SK-N-DZ (cell line): ENCODE data around the gene TRIM28.

Experiments used
- DNase-seq: peaks from one replicate; pipeline ENCODE4 v3.0.0-alpha.2; 2015; ENCODE audit warnings: low spot score

Gene TRIM28

DNA sequence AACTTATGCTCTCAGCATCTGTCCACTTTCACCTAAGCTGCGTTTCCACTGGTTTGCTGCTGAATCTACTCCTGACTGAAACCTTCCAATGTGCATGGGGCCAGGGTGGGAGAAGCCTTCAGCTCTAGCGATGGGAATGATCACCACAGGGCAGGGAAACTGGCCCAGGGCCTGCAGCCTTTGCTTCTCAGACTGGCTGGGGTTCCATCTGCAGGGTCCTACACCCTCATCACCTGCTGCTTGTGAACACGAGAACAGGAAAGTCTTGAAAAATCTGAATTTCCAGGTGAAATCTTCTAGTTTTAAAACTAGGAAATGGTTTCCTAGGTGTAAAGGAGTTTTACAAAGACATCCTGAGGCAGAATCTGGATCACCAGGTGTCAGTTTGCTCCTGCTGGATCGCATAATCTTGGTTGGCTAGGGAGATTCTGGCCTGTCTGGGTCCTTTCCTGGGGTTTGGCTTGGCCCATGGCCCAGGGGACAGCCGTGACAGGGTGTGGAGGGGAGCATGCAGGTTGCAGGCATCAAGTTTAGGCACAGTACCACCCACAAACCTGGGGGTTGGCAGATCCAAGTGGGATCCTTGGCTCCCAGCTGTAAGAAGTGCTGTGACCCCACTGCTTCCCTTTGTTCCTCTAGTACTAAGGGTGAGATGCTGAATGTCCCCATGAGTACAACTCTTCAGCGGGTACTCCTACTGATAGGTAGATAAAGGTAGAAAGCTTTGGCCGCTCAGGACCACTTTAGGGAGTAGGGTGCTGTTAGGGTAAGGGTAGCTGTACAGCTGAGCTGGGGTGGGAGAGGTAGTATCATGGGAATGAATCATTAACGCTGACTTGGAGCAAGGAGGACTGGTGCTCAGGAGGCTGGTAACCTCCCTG lies 16.4 kb downstream of the TRIM28 start:
- DNase-seq: no peak

DNA sequence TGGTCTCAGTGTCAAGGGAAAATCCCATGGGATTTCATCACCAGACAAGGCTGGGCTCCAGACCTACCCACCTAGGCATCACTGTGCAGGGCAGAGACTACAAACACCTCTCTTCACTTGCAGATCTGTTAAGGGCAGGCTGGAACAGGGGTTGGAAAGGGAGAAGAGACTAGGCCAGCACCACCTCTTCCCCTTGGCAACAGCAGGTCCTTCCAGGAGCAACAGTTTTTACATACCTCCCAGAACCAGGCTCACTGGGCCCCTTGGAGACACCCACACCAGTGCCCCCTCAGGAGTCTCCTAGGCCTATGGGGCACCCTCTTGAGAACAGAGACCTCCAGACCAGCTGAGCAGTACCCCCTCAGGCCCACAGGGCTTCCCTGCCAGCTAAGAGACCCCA lies 17.1 kb downstream of the TRIM28 start:
- DNase-seq: no peak

DNA sequence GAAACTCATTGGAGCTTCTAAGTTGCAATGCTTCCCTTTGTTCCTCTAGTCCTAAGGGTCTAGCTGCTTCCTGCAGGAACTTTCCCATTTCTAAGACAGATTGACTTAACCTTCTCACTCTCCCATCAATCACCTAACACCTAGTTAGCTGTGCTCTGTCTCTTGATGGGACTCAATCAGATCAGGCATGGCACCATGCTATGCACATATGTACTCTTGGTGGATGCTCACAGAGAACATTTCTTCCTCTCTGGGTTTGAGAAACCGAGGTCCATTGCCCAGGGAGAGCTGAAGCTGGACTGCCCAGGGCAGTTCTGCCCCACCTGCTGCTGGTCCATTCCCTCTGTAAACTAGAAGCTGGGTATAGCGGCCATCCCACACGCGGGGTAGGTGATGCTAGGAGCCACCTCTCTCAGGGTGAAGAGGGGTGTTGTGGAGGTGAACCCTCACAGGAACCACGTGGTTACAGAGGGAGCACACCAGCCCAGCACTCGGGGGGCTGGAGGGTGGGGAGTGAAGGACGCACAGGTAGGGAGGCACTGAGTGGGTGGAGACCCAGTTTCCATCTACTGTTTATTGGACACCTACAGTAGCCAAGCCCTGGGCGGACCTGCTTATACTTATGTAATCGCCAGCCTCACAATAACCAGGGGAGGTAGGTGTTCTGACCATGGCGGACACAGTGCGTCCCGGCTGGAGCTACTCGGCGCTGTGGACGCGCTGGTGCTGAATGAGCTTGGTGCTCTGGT lies 17.7 kb downstream of the TRIM28 start:
- DNase-seq: no peak

DNA sequence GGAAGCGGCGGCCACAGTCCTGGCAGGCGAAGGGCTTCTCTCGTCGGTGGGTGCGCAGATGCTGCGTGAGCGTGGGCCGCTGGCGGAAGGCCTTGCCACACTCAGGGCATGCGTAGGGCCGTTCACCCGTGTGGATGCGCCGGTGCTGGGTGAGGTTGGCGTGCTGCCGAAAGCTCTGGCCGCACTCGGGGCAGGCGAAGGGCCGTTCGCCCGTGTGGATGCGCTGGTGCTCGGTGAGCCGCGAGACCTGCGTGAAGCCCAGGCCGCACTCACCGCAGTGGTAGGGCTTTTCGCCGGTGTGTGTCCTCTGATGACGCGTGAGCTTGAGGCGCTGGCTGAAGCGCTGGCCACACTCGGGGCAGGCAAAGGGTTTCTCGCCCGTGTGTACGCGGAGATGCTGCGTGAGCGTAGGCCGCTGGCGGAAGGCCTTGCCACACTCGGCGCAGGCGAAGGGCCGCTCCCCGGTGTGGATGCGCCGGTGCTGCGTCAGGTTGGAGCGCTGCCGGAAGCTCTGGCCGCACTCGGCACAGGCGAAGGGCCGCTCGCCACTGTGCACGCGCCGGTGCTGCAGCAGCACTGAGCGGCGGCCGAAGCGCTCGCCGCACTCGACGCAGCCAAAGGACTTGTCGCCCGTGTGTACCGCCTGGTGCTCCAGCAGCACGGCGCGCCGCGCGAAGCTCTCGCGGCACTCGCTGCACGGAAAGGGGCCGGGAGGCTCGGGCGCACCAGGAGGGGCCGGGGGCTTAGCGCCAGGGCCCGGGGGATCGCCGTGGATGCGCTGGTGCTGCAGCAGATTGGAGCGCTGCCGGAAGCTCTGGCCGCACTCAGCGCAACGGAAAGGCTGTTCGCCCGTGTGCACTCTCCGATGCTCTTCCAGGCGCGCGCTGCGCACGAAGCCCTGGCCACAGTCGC lies 18.5 kb downstream of the TRIM28 start:
- no peak for DNase-seq

DNA sequence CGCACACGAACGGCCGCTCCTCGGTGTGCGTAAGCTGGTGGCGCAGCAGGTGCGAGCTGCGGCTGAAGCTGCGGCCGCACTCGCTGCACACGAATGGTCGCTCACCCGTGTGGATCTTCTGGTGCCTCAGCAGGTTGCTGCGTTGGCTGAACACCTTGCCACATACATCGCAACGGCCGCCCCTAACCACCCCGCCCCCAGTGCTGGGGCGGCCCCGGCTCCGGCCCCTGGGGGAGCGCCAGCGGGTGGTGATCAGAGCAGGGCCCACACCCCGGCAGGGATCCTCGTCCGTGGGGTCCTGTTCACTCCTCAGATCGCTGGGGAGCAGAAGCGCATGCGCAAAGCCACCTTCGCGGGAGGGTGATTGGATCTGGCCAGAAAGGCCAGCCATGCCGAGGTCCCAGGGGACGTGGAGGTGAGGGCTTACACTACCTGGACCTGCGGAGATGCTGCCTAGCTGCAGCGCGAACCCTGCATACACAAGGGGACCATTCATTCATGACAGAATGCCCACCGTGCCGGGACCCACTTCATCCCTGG lies 19.2 kb downstream of the TRIM28 start:
- peak; percentile 75 for DNase-seq

DNA sequence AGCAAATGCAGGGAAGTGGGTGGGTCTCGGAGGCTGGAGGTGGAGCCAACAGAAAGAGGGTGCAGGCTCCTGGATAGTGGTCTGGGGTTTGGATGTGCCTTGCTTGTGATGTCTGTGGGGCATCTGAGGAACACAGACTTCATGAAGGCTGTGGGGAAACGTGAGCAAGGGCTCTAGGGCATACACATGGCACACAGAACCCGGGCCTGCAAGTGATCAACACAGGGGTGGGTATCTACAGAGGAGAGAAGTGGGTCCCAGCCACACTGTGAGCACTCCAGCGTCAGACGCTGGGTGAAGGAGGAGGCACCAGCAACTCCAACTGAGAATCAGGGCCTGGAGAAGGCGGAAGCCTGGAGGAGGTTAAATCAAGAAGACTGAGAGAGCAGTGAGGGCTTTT lies 20.0 kb downstream of the TRIM28 start:
- no peak for DNase-seq

DNA sequence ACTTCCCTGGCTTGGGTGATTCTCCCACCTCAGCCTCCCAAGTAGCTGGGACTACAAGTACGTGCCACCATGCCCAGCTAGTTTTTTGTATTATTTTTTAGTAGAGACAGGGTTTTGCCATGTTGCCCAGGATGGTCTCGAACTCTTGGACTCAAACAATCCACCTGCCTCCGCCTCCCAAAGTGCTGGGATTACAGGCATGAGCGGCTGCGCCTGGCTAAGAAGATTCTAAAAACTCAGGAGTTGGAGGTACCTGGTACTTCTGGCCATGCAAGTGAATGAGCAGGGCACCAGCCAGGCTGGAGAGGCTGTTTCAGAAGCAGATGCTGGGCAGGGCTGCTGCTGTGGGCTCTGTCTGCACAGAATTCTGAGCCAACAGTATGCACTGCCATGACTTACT lies 23.1 kb downstream of the TRIM28 start:
- no peak for DNase-seq

DNA sequence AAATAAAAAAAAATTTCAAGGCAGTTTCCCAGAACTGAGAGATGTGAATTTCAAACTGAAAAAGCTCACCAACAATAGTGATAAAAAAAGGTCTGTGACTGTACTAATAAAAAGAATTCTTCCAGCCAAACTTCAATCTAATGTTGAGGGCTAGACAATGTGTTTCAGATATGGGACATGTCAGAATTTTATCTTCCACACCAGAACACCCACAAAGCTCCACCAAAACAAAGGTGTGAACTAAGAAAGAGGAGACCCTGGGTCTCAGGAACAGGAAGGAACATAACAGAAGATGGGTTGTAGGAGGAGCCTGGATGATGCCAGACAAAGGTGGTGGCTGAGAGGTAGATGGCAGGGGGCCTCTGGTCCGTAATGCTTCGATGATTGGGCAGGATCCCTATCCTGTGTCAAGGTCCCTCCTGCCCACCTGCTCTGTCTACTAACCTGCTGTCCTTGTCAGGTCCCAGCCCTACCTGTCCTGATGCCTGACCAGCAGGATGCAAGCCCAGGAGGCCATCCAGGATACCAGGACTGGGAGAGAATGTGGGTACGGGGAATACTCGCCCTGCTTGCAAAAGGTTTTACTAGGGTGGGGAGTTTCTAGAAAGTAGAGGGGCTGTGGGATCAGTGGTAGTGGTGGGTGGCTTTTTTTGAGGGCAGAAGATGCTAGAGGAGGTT lies 24.7 kb downstream of the TRIM28 start:
- no peak for DNase-seq

DNA sequence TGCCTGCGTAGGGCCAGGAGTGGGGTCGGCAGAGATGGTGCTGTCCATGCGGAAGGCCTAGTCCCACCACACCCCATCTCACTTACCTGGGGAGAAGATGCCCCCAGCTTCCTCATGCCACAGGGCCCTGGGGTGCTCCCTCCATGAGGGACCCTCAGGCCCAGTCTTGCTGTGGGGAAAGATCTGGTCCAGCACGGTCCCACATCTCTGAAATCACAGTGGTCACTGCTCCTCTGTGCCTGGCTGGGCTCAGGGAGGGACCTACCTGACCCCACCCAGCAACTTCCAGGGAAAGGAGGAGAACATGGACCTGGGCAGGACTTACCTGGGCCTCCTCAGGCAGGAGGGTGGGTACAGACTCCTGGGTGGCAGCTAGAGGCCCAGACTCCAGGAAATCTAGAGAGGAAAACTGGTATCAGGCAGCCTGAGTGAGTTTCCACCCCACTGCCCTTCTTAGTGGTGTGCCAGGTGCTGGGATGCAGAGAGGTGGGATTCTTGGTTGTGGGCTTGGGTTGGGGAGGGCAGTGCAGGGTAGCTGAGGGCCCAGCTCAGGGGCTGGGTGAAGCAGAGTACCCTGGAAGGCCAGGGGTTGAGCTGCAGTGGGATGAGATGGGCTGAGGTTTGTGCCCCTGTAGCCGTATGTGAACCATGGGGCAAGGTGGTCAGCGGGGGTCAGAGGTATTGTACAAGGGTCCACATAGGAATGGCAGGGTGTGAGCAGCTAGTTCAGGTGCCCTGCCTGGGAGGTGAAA lies 25.5 kb downstream of the TRIM28 start:
- DNase-seq: no peak

DNA sequence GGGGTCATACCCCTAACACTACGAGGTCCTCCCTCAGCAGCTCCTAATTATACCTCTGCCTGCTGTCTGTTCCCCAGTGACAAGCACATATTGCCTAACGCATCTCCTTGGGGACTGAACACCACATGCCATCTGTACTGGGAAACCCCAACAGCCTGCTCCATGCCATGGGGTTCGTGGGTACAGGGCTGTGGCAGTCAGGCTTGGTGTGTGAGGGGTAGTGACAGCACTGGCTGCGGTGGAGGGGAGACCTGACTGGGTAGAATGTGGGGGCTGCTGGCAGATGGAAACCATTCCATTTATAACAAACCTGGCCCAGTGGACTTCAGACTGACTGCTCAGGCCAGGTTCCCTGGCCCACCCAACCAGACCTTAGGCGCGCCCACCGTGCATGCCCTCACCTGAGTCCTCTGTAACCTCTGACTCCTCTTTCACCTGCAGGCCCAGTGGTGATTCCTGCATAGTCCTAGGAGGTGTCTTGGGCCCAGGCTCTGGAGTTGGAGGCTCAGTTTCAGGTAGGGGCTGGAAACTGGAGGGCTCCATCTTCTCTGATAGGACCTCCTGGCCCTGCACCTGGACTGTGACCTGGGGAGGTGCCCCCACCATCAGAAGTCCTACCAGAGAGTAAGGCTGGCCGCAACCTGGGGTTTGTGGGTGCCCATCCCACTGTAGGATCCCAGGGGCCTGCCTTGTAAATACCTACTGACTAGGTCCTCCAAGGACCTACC lies 26.2 kb downstream of the TRIM28 start:
- no peak for DNase-seq

DNA sequence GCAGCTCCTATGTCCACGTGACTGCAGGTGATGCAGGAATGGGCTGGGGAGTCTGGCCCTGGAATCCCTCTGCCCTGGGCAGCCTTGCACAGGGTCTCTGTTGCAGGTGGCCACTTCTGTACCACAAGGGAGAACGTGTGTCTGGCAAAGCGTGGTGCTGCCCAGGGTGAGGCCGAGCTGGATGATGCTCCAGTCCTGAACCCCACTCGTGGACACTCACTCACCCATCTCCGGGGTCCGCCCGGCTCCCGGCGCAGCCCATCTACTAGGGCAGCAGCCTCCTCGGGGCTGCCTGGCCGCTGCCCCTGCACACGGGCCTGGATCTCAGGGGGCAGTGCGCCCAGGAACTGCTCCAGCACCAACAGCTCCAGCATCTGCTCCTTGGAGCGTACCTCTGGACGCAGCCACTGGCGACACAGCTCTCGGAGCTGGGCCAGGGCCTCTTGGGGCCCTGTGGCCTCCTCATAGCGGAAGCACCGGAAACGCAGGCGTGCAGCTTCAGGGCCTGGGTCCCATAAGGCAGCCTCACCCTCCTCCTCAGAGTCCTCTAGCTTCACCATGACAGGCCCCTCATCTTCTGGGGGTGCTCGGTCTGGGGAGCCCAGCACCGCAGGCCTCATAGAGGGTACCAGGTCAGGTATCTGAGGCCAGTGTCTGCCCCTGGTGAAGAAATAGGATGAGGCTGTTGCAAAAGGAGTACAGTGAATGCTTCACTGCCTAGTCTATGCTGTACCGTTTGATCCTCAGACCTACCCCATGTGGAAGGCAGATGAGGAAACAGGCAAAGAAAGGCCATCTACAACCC lies 27.1 kb downstream of the TRIM28 start:
- no peak for DNase-seq

DNA sequence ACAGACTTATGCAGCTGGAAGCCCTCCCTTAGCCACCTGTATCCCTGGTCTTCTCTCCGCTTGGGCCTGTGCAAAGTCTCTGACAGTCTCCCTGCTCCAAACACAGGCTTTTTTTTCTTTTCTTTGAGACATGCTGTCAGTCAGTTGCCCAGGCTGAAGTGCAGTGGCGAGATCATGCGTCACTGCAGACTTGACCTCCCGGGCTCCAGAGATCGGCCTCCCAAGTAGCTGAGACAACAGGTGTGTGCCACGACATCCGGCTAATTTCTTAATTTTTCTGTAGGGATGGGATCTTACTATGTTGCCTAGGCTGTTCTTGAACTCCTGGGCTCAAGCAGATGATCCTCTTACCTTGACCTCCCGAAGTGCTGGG lies 27.7 kb downstream of the TRIM28 start:
- no peak for DNase-seq

DNA sequence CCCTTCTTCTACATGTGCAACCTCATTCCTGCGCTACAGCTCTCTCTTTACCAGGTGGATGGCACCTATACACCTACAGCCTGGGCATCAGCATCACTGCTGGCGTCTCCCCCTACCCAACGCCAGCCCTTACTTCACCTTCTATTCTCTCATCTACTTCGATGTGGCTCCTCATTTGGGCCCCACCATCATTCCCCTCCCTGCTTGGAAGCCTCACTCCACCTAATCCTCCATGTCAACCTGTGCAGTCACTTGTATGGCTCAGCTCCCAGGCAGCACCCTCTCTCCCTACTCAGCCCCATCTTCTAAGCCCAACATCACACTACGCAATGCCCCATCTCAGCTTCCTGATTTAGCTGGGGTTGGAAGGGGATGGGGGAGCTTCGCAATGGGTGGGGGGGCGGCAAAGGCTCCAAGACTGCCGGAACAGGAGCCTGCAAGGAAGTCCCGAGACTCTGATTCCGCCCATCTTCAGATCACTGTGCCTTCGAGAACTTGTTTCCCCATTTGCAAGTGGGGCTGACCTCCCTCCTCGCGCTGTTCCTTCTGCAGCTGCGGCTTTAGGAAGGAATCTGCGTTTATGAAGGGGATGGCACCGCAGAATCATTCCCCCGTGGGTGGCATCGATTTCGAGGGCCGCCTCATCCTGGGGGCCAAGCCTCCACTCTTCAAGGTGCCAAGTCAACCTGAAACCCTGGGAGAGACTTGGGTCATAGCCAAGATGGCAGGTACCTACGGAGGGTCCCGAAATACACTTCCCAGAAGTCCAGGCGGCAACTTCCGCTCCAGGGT lies 28.4 kb downstream of the TRIM28 start:
- DNase-seq: no peak

DNA sequence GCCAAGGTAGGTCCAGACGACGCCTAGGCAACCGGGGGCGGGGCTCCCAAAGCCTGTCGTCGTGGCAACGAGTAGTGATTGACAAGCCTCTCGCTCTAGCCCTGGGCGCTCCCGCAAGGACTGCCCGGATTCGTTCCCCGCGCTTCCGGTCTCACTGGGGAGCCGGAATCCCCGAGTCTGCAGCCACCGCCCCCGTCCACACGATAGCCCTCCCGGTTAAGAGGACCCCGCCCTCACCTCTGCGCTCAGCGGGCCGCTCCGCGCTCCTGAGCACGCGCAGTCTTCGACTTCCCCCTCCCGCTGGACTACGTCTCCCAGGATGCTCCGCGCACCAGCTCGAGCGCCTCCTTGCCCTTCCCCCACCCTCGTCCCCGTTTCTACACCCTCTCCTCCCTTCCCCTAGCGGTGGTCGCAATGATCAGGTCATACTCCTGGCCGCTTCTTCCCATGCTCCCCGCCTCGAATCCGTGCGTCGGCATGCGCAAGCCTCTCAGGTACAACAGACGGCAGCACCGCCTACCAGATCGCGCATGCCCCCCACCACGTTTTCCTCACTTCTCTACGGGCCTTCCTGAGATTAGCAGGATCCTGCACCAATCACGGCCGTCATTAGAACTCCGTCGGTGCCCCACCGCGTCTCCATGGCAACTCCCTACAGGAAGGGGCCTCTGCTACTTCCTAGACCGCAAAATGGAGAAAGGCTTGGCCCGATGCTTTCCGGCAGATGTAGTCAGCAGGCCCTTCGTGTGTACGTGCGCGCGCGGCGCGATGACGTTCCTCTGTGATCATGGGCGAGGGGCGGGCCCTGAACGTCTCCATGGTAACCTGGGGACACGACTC lies 29.2 kb downstream of the TRIM28 start, which contains the start of gene MZF1:
MZF1 (minus strand) TSS at position 518 of the 840 bp plus-strand sequence. CDS start 1,946 bp downstream, outside the sequence.
- DNase-seq: peak; percentile 98

DNA sequence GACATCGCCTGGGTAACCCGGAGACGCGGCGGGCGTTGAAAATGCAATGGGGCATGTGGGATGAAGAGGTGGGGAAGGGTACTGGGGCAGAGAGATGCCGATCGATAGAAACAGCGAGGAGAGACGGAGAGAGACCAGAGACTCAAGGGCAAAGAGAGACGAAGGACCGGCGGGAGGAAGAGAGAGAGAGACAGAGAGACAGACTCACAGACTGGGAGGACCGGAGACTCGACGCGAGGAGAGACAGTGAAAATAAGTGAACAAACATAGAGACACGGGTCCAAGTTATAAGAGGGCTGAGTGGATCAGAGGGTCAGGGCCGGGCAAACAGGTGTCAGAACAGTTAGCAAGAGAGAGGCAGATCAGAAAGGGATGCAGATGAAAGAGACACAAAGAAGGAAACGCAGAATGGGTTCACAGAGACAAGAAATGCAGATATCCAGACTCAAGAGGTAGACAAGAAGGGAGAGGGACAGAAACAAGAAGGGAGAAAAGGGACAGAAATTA lies 29.8 kb downstream of the TRIM28 start:
- DNase-seq: no peak

DNA sequence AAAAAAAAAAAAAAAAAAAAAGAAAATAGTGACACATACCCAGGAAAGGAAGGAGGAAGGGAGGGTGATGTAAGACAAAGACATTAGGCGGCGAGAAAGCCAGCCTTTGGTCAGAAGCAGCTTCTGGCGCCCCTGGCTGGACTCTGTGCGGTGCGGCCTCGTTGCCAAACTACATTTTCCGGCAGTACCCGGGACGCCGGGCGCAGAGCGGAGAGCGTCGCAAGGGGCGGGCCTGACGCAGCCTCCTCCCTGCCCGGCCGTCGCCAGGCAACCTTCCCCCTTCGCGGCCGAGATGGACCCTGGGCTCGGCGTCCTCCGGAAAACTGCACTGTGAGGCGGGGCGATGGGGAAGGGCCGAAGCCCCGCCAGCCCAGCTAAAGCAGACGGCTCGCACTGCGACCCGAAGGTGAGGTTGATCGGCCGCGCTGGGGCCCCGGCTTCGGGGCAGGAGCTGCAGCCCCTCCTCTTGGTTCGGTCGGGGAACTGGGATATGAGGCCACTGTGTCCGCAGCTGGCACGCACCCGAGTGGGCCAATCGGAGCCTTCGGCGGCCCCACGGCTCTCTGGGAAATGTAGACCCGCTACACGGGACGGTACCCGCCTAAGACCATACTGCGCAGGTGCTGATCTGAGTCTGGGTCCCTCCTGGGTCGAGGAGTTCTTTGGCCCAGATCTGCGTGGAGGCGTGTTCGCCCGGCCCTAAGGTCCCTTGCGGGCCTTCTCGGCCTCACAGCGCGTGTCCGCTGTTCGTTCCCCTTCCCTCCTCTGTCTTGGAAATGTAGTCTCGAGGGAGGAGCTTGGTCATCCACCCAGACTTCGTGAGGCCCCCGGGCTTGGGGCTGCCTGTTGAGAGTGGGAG lies 31.5 kb downstream of the TRIM28 start:
- DNase-seq: peak; percentile 84
